H1 (cell line): Measurements from ENCODE around the gene CTPS2. TPM values are rescaled to one million over a fixed set of nuclear protein-coding genes. Genes with fewer than 3 reads are reported as not detected.

Experiments used
- CTCF ChIA-PET: fragments of 300-600 bp; sonication (Branson Sonifier 250); formaldehyde crosslinking; loops from one replicate; lab custom pipeline; 2021; ENCODE audit not compliant: partially characterized antibody; lab: Charles Lee
- POLR2A ChIA-PET: fragments of 300-600 bp; sonication (Branson Sonifier 250); formaldehyde crosslinking; loops from one replicate; lab custom pipeline; 2021; ENCODE audit warnings: inconsistent platforms; ENCODE audit not compliant: partially characterized antibody; lab: Charles Lee
- DNase-seq, 2 experiments: peaks; one replicate each; pipeline versions ENCODE4 v3.0.0 to v3.0.0-alpha.2; 2010 to 2022; ENCODE audit warnings: low spot score in 2 of 2, low read depth in 1 of 2, mixed read lengths in 1 of 2
- FAIRE-seq: peaks from 2 replicates; lab custom pipeline; 2011; peaks lifted over from hg19 to GRCh38; lab: Jason Lieb, UNC
- H2AFZ ChIP-seq: 2 replicates; pipeline ENCODE4 v1.8.1; 2012; ENCODE audit warnings: low read length, inconsistent platforms
- H2AK5ac ChIP-seq: 2 replicates; pipeline ENCODE4 v1.6.1; 2013; ENCODE audit warnings: low read depth, low read length
- H2BK120ac ChIP-seq: replicated peaks from 2 replicates; pipeline ENCODE3; 2013; ENCODE audit warnings: low read depth, low read length, inconsistent platforms
- H2BK12ac ChIP-seq: 2 replicates; pipeline ENCODE4 v1.6.1; 2013; ENCODE audit warnings: low read depth, low read length
- H2BK15ac ChIP-seq: 2 replicates; pipeline ENCODE4 v1.6.1; 2013; ENCODE audit warnings: low read length
- H2BK20ac ChIP-seq: 2 replicates; pipeline ENCODE4 v1.6.1; 2013; ENCODE audit warnings: low read length
- H2BK5ac ChIP-seq: 2 replicates; pipeline ENCODE4 v1.6.1; 2013; ENCODE audit warnings: low read depth, low read length
- H3K14ac ChIP-seq: 2 replicates; pipeline ENCODE4 v1.6.1; 2013; ENCODE audit warnings: inconsistent platforms; ENCODE audit not compliant: insufficient read length
- H3K18ac ChIP-seq: 2 replicates; pipeline ENCODE4 v1.6.1; 2013; ENCODE audit warnings: low read length; ENCODE audit errors: extremely low read depth
- H3K23ac ChIP-seq: 2 replicates; pipeline ENCODE4 v1.6.1; 2013; ENCODE audit warnings: inconsistent platforms; ENCODE audit not compliant: insufficient read length
- H3K23me2 ChIP-seq: 2 replicates; pipeline ENCODE4 v1.6.1; 2013; ENCODE audit warnings: low read depth, low read length
- H3K27ac ChIP-seq: 2 replicates; pipeline ENCODE4 v1.6.1; 2011; ENCODE audit warnings: low read depth, low read length, inconsistent platforms
- H3K27me3 ChIP-seq, 4 experiments: replicated peaks in 1 of 4; 1 replicate in 1 of 4; 2 replicates in 3 of 4; pipeline versions ENCODE4 v1.6.1 to v1.8.1; 2011 to 2013; ENCODE audit warnings: low read length in 3 of 4, mild to moderate bottlenecking in 3 of 4, inconsistent platforms in 2 of 4, mixed read lengths in 2 of 4, moderate library complexity in 1 of 4; ENCODE audit not compliant: control insufficient read depth in 3 of 4, insufficient read depth in 3 of 4; ENCODE audit errors: extremely low read depth in 1 of 4
- H3K36me3 ChIP-seq, 4 experiments: 2 replicates each; pipeline versions ENCODE4 v1.6.1 to v1.8.1; 2011 to 2013; ENCODE audit warnings: mild to moderate bottlenecking in 4 of 4, low read length in 3 of 4, moderate library complexity in 2 of 4, control low read depth in 1 of 4, inconsistent platforms in 1 of 4; ENCODE audit not compliant: insufficient read depth in 4 of 4, control insufficient read depth in 2 of 4
- H3K4ac ChIP-seq: replicated peaks from 2 replicates; pipeline ENCODE3; 2013; ENCODE audit warnings: low read length, low read depth, mixed read lengths, inconsistent platforms; ENCODE audit not compliant: insufficient read length
- H3K4me1 ChIP-seq, 4 experiments: replicated peaks in 1 of 4; 1 replicate in 1 of 4; 2 replicates in 3 of 4; pipeline versions ENCODE4 v1.6.1 to v1.8.1; 2011 to 2013; ENCODE audit warnings: low read length in 3 of 4, inconsistent platforms in 2 of 4, mixed read lengths in 1 of 4; ENCODE audit not compliant: insufficient read depth in 4 of 4, control insufficient read depth in 3 of 4
- H3K4me2 ChIP-seq, 2 experiments: 2 replicates each; pipeline versions ENCODE4 v1.6.1 to v1.8.1; 2011 to 2013; ENCODE audit warnings: low read depth in 2 of 2, low read length in 2 of 2, control low read depth in 1 of 2, inconsistent platforms in 1 of 2, mild to moderate bottlenecking in 1 of 2; ENCODE audit not compliant: insufficient read depth in 1 of 2
- H3K4me3 ChIP-seq, 4 experiments: fragments of 200-600, 300-600 bp in 1 of 4; sonication (generic), shearing (Covaris generic), sonication (Bioruptor Twin) in 1 of 4; 2 replicates each; pipeline versions ENCODE4 v1.5.1 to v1.8.1; 2011 to 2016; ENCODE audit warnings: low read length in 4 of 4, low read depth in 3 of 4, control low read depth in 2 of 4, inconsistent platforms in 2 of 4, mild to moderate bottlenecking in 2 of 4, mixed read lengths in 1 of 4, moderate library complexity in 1 of 4; ENCODE audit not compliant: insufficient read depth in 2 of 4; ENCODE audit errors: extremely low read depth in 1 of 4
- H3K56ac ChIP-seq: replicated peaks from 2 replicates; pipeline ENCODE3; 2013; ENCODE audit warnings: low read depth, mild to moderate bottlenecking, mixed read lengths, low read length, inconsistent platforms; ENCODE audit not compliant: insufficient read length
- H3K79me1 ChIP-seq: 2 replicates; pipeline ENCODE4 v1.6.1; 2013; ENCODE audit warnings: low read depth, low read length, control low read depth
- H3K79me2 ChIP-seq, 2 experiments: 2 replicates each; pipeline versions ENCODE4 v1.6.1 to v1.8.1; 2012 to 2013; ENCODE audit warnings: low read length in 2 of 2, mild to moderate bottlenecking in 2 of 2, inconsistent platforms in 1 of 2; ENCODE audit not compliant: insufficient read depth in 2 of 2, control insufficient read depth in 1 of 2
- H3K9ac ChIP-seq, 4 experiments: replicated peaks in 1 of 4; 1 replicate in 1 of 4; 2 replicates in 3 of 4; pipeline versions ENCODE4 v1.6.1 to v1.8.1; 2011 to 2013; ENCODE audit warnings: low read depth in 3 of 4, low read length in 3 of 4, control low read depth in 2 of 4, mild to moderate bottlenecking in 2 of 4, moderate library complexity in 2 of 4, inconsistent platforms in 1 of 4; ENCODE audit errors: extremely low read depth in 1 of 4
- H3K9me3 ChIP-seq, 2 experiments: 2 replicates each; pipeline versions ENCODE4 v1.6.1 to v1.8.1; 2012 to 2013; ENCODE audit warnings: mild to moderate bottlenecking in 2 of 2, moderate library complexity in 2 of 2, control low read depth in 1 of 2, inconsistent platforms in 1 of 2, low read depth in 1 of 2, low read length in 1 of 2, mixed read lengths in 1 of 2; ENCODE audit not compliant: insufficient read depth in 2 of 2
- H4K20me1 ChIP-seq, 2 experiments: replicated peaks in 1 of 2; 2 replicates each; pipeline versions ENCODE3 to v1.8.1; 2011 to 2013; ENCODE audit warnings: inconsistent platforms in 2 of 2, low read length in 2 of 2, mild to moderate bottlenecking in 1 of 2; ENCODE audit not compliant: insufficient read depth in 2 of 2, control insufficient read depth in 1 of 2
- H4K5ac ChIP-seq: 2 replicates; pipeline ENCODE4 v1.6.1; 2013; ENCODE audit warnings: low read length, low read depth, mixed read lengths, inconsistent platforms; ENCODE audit not compliant: insufficient read length
- H4K8ac ChIP-seq: 2 replicates; pipeline ENCODE4 v1.8.0; 2013; ENCODE audit warnings: mild to moderate bottlenecking, moderate library complexity, low read length, inconsistent platforms; ENCODE audit not compliant: insufficient read depth; ENCODE audit errors: extremely low read depth
- H4K91ac ChIP-seq: replicated peaks from 2 replicates; pipeline ENCODE3; 2013; ENCODE audit warnings: low read length, mixed read lengths, inconsistent platforms; ENCODE audit not compliant: insufficient read length
- GABPA ChIP-seq: IDR thresholded peaks from 2 replicates; pipeline ENCODE4 v1.6.1; 2011; ENCODE audit warnings: mild to moderate bottlenecking, low read length, moderate library complexity, borderline replicate concordance; ENCODE audit not compliant: insufficient read depth
- HDAC2 ChIP-seq, 2 experiments: fragments of 300-600 bp in 1 of 2; sonication (generic) in 1 of 2; IDR thresholded peaks; 2 replicates each; pipeline ENCODE4 v1.6.1; 2011 to 2012; ENCODE audit warnings: low read depth in 2 of 2, low read length in 2 of 2, mild to moderate bottlenecking in 2 of 2, moderate library complexity in 2 of 2, borderline replicate concordance in 1 of 2, inconsistent platforms in 1 of 2
- NANOG ChIP-seq: IDR thresholded peaks from 2 replicates; pipeline ENCODE4 v1.6.1; 2011; ENCODE audit warnings: low read length, low read depth, mild to moderate bottlenecking, inconsistent platforms; ENCODE audit not compliant: insufficient read depth, poor library complexity, severe bottlenecking
- SIN3A ChIP-seq, 2 experiments: IDR thresholded peaks in 1 of 2; conservative IDR thresholded peaks in 1 of 2; 2 replicates each; pipeline ENCODE4 v1.6.1; 2011 to 2012; ENCODE audit warnings: low read length in 2 of 2, improper control_type of control experiment in 1 of 2, low read depth in 1 of 2, mild to moderate bottlenecking in 1 of 2
- SRF ChIP-seq: IDR thresholded peaks from 2 replicates; pipeline ENCODE4 v1.6.1; 2011; ENCODE audit warnings: mild to moderate bottlenecking, low read depth, low read length, moderate library complexity
- TEAD4 ChIP-seq: IDR thresholded peaks from 2 replicates; pipeline ENCODE4 v1.6.1; 2012; ENCODE audit warnings: low read depth, low read length, inconsistent platforms, mixed read lengths
- YY1 ChIP-seq: IDR thresholded peaks from 2 replicates; pipeline ENCODE4 v1.6.1; 2011; ENCODE audit warnings: low read depth, mild to moderate bottlenecking, low read length
- WGBS, 2 experiments: shearing (Covaris generic) in 1 of 2; methylation state at CpG; one replicate each; pipeline versions ENCODE4 v1.1.6 to v1.1.7; 2013 to 2015; ENCODE audit warnings: low lambda C conversion rate in 2 of 2, mixed read lengths in 2 of 2, inconsistent platforms in 1 of 2, low coverage in 1 of 2, missing lambda C conversion rate in 1 of 2; ENCODE audit not compliant: insufficient replicate concordance in 2 of 2, insufficient coverage in 1 of 2, insufficient read length in 1 of 2; ENCODE audit errors: extremely low coverage in 1 of 2, missing lambda C conversion rate in 1 of 2; 5-methylcytosine and 5-hydroxymethylcytosine counted together
- polyA plus RNA-seq, 7 experiments: library from polyadenylated mRNA; depleted of rRNA in 3 of 7; stranded (reverse) in 5 of 7; unstranded in 2 of 7; fragments of >200 nt in 5 of 7; fragments of 200-250 nt in 2 of 7; gene quantifications; 1 replicate in 5 of 7; 2 replicates in 1 of 7; 4 replicates in 1 of 7; pipeline versions ENCODE4 v1.2.1 to v1.2.3, GENCODE V29; 2011 to 2013; ENCODE audit warnings: missing spikeins in 2 of 7, mixed read lengths in 2 of 7
- total RNA-seq: library from RNA; stranded (reverse); fragmentation: NEBNext Ultra II Directional; extraction: Animal tissue kit (Norgen Biotek cat#: 25700); gene quantifications from 2 replicates; pipeline ENCODE4 v1.2.1, GENCODE V29; 2021

The CTPS2 gene
- total and polyA plus RNA-seq, 2 of the 8 experiments (the other 6 are each of a cell fraction or from before 2014, with no cell fraction given): 17.1 to 34.0 TPM

DNA sequence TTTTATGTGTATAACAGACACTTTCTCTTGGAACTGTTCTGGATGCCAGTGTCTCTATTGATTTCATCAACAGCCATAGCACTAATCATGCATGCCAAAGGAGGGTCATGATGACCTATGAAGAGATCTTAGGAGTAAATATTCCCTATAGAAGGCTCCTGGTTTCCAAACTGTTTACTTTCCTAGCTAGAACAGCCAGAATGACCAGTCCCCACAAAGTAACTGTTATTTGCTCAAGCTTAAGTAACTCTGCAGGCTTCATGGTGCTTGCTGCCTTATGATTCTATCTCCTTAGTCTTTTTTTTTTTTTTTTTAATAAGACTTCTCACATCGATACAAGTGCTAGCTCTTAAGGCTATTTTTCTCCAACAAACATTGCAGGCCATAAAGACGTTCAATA lies 50.1 kb downstream of the CTPS2 start:
- H2BK15ac ChIP-seq: no peak overlapping the region
- H2BK5ac ChIP-seq: no peak overlapping the region
- no peak overlapping the region for H2BK120ac ChIP-seq
- H4K20me1 ChIP-seq: no peaks in the 10 kb centered on the region
- no peak overlapping the region for H3K14ac ChIP-seq
- no peaks in the 10 kb centered on the region for H3K23me2 ChIP-seq
- H3K9me3 ChIP-seq: no peaks in the 10 kb centered on the region
- TF ChIP-seq YY1 (no peak), TEAD4 (no peak), SRF (no peak), SIN3A (conservative IDR thresholded peaks at IDR 0.05 in 1 of 2, IDR thresholded peaks at IDR 0.05 in 1 of 2; ENCODE audit: low read depth in 1 of 2, low read length in 2 of 2) (no peak), GABPA (no peak), HDAC2 (IDR thresholded peaks at IDR 0.05; ENCODE audit: borderline replicate concordance in 1 of 2, low read depth in 2 of 2, low read length in 2 of 2) (no peak), NANOG (no peak)
- no peaks in the 10 kb centered on the region for H3K79me1 ChIP-seq
- H3K4me1 ChIP-seq: peaks cover 0 to 7% (median 0%) of the 10 kb centered on the region in 4 experiments; a peak in 1 of 7 replicates
- no peak overlapping the region for H3K56ac ChIP-seq
- no peaks in the 10 kb centered on the region for H3K27me3 ChIP-seq
- no peak overlapping the region for H2AK5ac ChIP-seq
- no peak overlapping the region for H3K4me2 ChIP-seq
- H3K4ac ChIP-seq: no peak overlapping the region
- ChIA-PET POLR2A (no interaction called here), CTCF (interaction anchor here (0.6 to 1.5 kb wide), 4 partner anchors 10 to 226 kb away, joined by 3 to 5 read pairs (median 4); no protein-coding TSS in a partner anchor)
- H2AFZ ChIP-seq: no peak overlapping the region
- H3K27ac ChIP-seq: no peak overlapping the region
- no peak overlapping the region for H4K8ac ChIP-seq
- no peaks in the 10 kb centered on the region for H3K79me2 ChIP-seq
- no peak overlapping the region for H2BK20ac ChIP-seq
- H2BK12ac ChIP-seq: no peak overlapping the region
- H3K4me3 ChIP-seq: no peak overlapping the region
- no peak overlapping the region for H3K18ac ChIP-seq
- DNase-seq (no peak), FAIRE-seq (no peak)
- H4K5ac ChIP-seq: no peak overlapping the region
- no peak overlapping the region for H3K9ac ChIP-seq
- peaks cover 0 to 20% (median 0%) of the 10 kb centered on the region in 4 experiments; a peak in 3 of 8 replicates for H3K36me3 ChIP-seq
- H4K91ac ChIP-seq: no peak overlapping the region
- WGBS, 2 experiments: 95% methylated on average over 2 of the region's 2 CpGs; no CpG with 5 or more reads in 1 of the 2 experiments
- H3K23ac ChIP-seq: no peak overlapping the region
